ENCODE data around the gene FIBCD1. TPM values are rescaled to one million over a fixed set of nuclear protein-coding genes. Genes with fewer than 3 reads are reported as not detected.

The FIBCD1 gene
- total and polyA plus RNA-seq, 2 experiments from 2014 or later, result 4.4 to 5.6 TPM

GRCh38 chr9:130852801-130853200 is 86.2 kb downstream of the FIBCD1 start:
- H3K27ac Mint-ChIP-seq, result no peak overlapping the region
- H3K9me2 ChIP-seq (ENCODE audit: insufficient read depth), result no peaks in the 10 kb centered on the region
- DNase-seq (ENCODE audit: low spot score) (no peak), ATAC-seq (no peak)
- H3K4me2 ChIP-seq, result no peak overlapping the region
- TF ChIP-seq ZNF331 (CRISPR knock-in tag; IDR thresholded peaks at IDR 0.05; ENCODE audit: low read depth) (no peak), REST (IDR thresholded peaks at IDR 0.05; ENCODE audit: unreplicated experiment) (no peak), NANOG (IDR thresholded peaks at IDR 0.05; ENCODE audit: borderline replicate concordance) (no peak), CTCF (conservative IDR thresholded peaks at IDR 0.05; ENCODE audit: low read depth in 2 of 2) (no peak), ZNF462 (CRISPR knock-in tag; IDR thresholded peaks at IDR 0.05) (no peak), EZH2 (IDR thresholded peaks at IDR 0.05; ENCODE audit: low read depth, unreplicated experiment) (no peak), ZNF114 (CRISPR knock-in tag; IDR thresholded peaks at IDR 0.05) (no peak), JUNB (IDR thresholded peaks at IDR 0.05; ENCODE audit: unreplicated experiment) (no peak)
- H3K36me3 ChIP-seq (ENCODE audit: insufficient read depth), result peaks cover 20% of the 10 kb centered on the region
- H3K4me1 ChIP-seq (ENCODE audit: insufficient read depth), result peaks cover 23% of the 10 kb centered on the region; the same call in 1 of the 2 replicates
- no peaks in the 10 kb centered on the region for H3K9me3 Mint-ChIP-seq
- peaks cover 33% of the 10 kb centered on the region for H4K20me1 ChIP-seq (replicated peaks; ENCODE audit: insufficient read depth)
- peaks cover 77% of the 10 kb centered on the region for H3K79me2 ChIP-seq (replicated peaks; ENCODE audit: insufficient read depth)
- peaks cover 39% of the 10 kb centered on the region for H3K36me3 Mint-ChIP-seq (ENCODE audit: low read depth)
- H3K27me3 ChIP-seq (ENCODE audit: insufficient read depth), result no peaks in the 10 kb centered on the region
- no peak overlapping the region for H3K4me3 Mint-ChIP-seq
- no peaks in the 10 kb centered on the region for H3K27me3 Mint-ChIP-seq (ENCODE audit: insufficient read depth, low read depth, poor library complexity)
- H3K27ac ChIP-seq (ENCODE audit: low read depth), result no peak overlapping the region; the same call in 1 of the 2 replicates
- no peak overlapping the region for H3K4me3 ChIP-seq
- no peak overlapping the region for H2AFZ ChIP-seq
- peaks cover 11% of the 10 kb centered on the region; the same call in 2 of the 3 replicates for H3K4me1 Mint-ChIP-seq
- no peaks in the 10 kb centered on the region for H3F3A ChIP-seq (replicated peaks; ENCODE audit: low read depth)

Measured in GM23338 (cell line).